MM.1S (cell line): ENCODE data around the gene NLE1.

ENCODE experiments used
- CTCF ChIP-seq: fragments of 300-600 bp; sonication (generic); IDR thresholded peaks from 2 replicates; pipeline ENCODE4 v1.5.1; 2016; ENCODE audit warnings: antibody characterized with exemption, low read length, mixed read lengths
- EZH2 ChIP-seq: fragments of 300-600 bp; sonication (generic); optimal IDR thresholded peaks from 2 replicates; pipeline ENCODE3; 2017; ENCODE audit warnings: low read depth, mild to moderate bottlenecking, antibody characterized with exemption, low read length, mixed read lengths

GRCh38 chr17:35101725-35102124, 40.4 kb downstream of the NLE1 start:
- TF ChIP-seq CTCF (no peak), EZH2 (no peak)
